CD4-positive, alpha-beta memory T cell (primary cell): Measurements from ENCODE around the gene OR1E1. TPM values are rescaled to one million over a fixed set of nuclear protein-coding genes. Genes with fewer than 3 reads are reported as not detected.
"Not testable (repeated sequence)": the region's sequence is repeated elsewhere in the genome, so short reads cannot be mapped to it uniquely, and the experiment has no call there.

Source experiments
- CTCF ChIA-PET: fragments of 350-600 bp; sonication (Branson Sonifier 250); formaldehyde crosslinking; loops from one replicate; lab custom pipeline; 2021; ENCODE audit warnings: inconsistent platforms; ENCODE audit not compliant: partially characterized antibody; lab: Charles Lee
- POLR2A ChIA-PET: fragments of 350-600 bp; sonication (Branson Sonifier 250); formaldehyde crosslinking; loops from one replicate; lab custom pipeline; 2021; ENCODE audit not compliant: partially characterized antibody; lab: Charles Lee
- DNase-seq, 5 donors: peaks; one replicate each; pipeline versions ENCODE4 v3.0.0 to v3.0.0-alpha.2; 2020 to 2022; ENCODE audit warnings: mixed read lengths in 1 of 5
- H3K27ac ChIP-seq: one replicate; pipeline ENCODE4 v1.7.0; 2013; ENCODE audit warnings: low read depth, low read length
- H3K27me3 ChIP-seq: 2 replicates; pipeline ENCODE4 v1.7.0; 2013; ENCODE audit warnings: mild to moderate bottlenecking, low read length, moderate library complexity; ENCODE audit not compliant: insufficient read depth
- H3K36me3 ChIP-seq: 2 replicates; pipeline ENCODE4 v1.7.0; 2013; ENCODE audit warnings: mild to moderate bottlenecking, low read length, moderate library complexity; ENCODE audit not compliant: insufficient read depth
- H3K4me1 ChIP-seq: 2 replicates; pipeline ENCODE4 v1.7.0; 2013; ENCODE audit warnings: mild to moderate bottlenecking, low read length, moderate library complexity; ENCODE audit not compliant: insufficient read depth
- H3K4me3 ChIP-seq, 2 donors: one replicate each; pipeline ENCODE4 v1.7.0; 2013; ENCODE audit warnings: low read length in 2 of 2, mild to moderate bottlenecking in 1 of 2
- H3K9me3 ChIP-seq, 2 donors: one replicate each; pipeline ENCODE4 v1.7.0; 2013; ENCODE audit warnings: low read length in 2 of 2, control low read depth in 1 of 2; ENCODE audit not compliant: control insufficient read depth in 1 of 2
- H3K27ac Mint-ChIP-seq, 7 donors: one replicate each; pipeline ENCODE4 v1.8.0; 2020 to 2021; ENCODE audit warnings: mixed read lengths in 7 of 7, mild to moderate bottlenecking in 6 of 7, inconsistent platforms in 3 of 7, moderate library complexity in 3 of 7
- H3K27me3 Mint-ChIP-seq, 2 donors: one replicate each; pipeline ENCODE4 v1.8.0; 2020 to 2021; ENCODE audit warnings: mixed read lengths in 2 of 2
- H3K36me3 Mint-ChIP-seq, 2 donors: one replicate each; pipeline ENCODE4 v1.8.0; 2020 to 2021; ENCODE audit warnings: mixed read lengths in 2 of 2, inconsistent platforms in 1 of 2, mild to moderate bottlenecking in 1 of 2
- H3K4me1 Mint-ChIP-seq, 4 donors: one replicate each; pipeline ENCODE4 v1.8.0; 2020 to 2021; ENCODE audit warnings: mixed read lengths in 4 of 4, mild to moderate bottlenecking in 1 of 4
- H3K4me3 Mint-ChIP-seq, 8 donors: one replicate each; pipeline ENCODE4 v1.8.0; 2020 to 2021; ENCODE audit warnings: mixed read lengths in 8 of 8, mild to moderate bottlenecking in 7 of 8, moderate library complexity in 6 of 8, inconsistent platforms in 3 of 8
- H3K9me3 Mint-ChIP-seq, 8 donors: one replicate each; pipeline ENCODE4 v1.8.0; 2020 to 2021; ENCODE audit warnings: mixed read lengths in 8 of 8, mild to moderate bottlenecking in 5 of 8, inconsistent platforms in 3 of 8, moderate library complexity in 1 of 8
- intact Hi-C: fragments of 100-400 bp; cut with micrococcal nuclease; formaldehyde crosslinking; loops from one replicate; pipeline ENCODE4 v1.15.1; 2023
- polyA plus RNA-seq, 2 donors: library from polyadenylated mRNA; unstranded; fragments of 300-500 nt; fragmentation: Illumina TruSeq; gene quantifications; one replicate each; pipeline ENCODE4 v1.2.3, GENCODE V29; 2021
- total RNA-seq, 2 experiments: library from RNA; stranded (reverse); gene quantifications; one replicate each; pipeline ENCODE4 v1.2.3, GENCODE V29; 2021

OR1E1 gene, protein sequence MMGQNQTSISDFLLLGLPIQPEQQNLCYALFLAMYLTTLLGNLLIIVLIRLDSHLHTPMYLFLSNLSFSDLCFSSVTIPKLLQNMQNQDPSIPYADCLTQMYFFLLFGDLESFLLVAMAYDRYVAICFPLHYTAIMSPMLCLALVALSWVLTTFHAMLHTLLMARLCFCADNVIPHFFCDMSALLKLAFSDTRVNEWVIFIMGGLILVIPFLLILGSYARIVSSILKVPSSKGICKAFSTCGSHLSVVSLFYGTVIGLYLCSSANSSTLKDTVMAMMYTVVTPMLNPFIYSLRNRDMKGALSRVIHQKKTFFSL
- not detected for total RNA-seq
- not detected for polyA plus RNA-seq

DNA sequence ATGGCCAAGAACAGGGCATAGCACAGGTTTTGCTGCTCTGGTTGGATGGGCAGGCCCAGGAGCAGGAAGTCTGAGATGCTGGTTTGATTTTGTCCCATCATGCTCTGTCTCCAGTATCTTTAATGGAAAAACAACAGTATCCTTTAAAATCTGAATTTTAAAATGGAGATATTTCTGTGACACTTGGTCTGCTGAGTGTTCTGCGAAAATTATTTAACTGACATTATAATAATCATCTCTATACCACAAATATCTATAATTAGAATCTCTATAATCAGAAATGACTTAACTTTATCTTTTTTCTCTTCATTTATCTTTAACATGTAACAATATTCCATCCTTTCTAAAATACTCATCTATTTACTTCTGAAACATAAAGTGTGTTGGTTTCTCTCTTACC lies at the start of gene OR1E1:
OR1E1 (minus strand) TSS at position 101 of the 400 bp plus-strand sequence; CDS start at position 101, 0 bp downstream.
- Mint-ChIP-seq H3K27ac (no peak within 1 kb of the TSS), H3K4me3 (no peak within 1 kb of the TSS), H3K9me3 (peaks cover 0 to 4% (median 0%) of the 10 kb centered on the region in 8 donors), H3K27me3 (peaks cover 8 to 12% of the 10 kb centered on the region in 2 donors), H3K36me3 (no peaks in the 10 kb centered on the region), H3K4me1 (no peaks in the 10 kb centered on the region)
- Histone ChIP-seq H3K27me3 (no peaks in the 10 kb centered on the region), H3K36me3 (no peaks in the 10 kb centered on the region), H3K9me3 (no peaks in the 10 kb centered on the region), H3K4me3 (no peak within 1 kb of the TSS), H3K4me1 (no peaks in the 10 kb centered on the region), H3K27ac (no peak within 1 kb of the TSS)
- ChIA-PET CTCF (no interaction called here), POLR2A (no interaction called here)
- no peak for DNase-seq
- intact Hi-C loops, result no loop called here

DNA sequence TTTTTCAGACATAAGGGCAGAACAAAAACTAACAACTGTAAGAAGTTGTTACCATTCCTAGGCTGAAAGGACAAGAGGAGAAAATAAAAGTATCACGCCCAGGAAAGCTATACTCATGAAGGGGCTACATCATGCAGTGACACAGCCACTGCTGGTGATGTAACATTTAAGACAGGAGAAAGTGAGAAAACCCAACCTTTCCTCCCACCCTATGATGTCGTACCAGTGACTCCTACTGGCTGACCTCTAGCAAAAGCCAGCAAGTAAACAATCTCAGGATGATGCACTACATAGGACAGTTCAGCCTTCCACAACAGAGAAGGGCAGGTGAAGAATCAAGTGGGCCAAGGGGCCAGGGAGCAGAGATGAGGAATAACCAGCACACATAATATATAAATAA lies 49.4 kb upstream of the OR1E1 start:
- no peak overlapping the region for H3K27ac ChIP-seq
- H3K27ac Mint-ChIP-seq, result no peak overlapping the region
- H3K27me3 ChIP-seq, result no peaks in the 10 kb centered on the region
- H3K4me1 Mint-ChIP-seq, result no peaks in the 10 kb centered on the region
- no peak overlapping the region for H3K4me3 Mint-ChIP-seq
- H3K9me3 Mint-ChIP-seq, result peaks cover 0 to 1% (median 0%) of the 10 kb centered on the region in 8 donors
- H3K4me1 ChIP-seq, result no peaks in the 10 kb centered on the region
- H3K36me3 ChIP-seq, result no peaks in the 10 kb centered on the region
- peaks cover 8 to 10% of the 10 kb centered on the region in 2 donors for H3K27me3 Mint-ChIP-seq
- ChIA-PET POLR2A (no interaction called here), CTCF (no interaction called here)
- no peaks in the 10 kb centered on the region for H3K36me3 Mint-ChIP-seq
- H3K4me3 ChIP-seq, result no peak overlapping the region
- no peak for DNase-seq
- intact Hi-C loops, result no loop called here
- no peaks in the 10 kb centered on the region for H3K9me3 ChIP-seq

DNA sequence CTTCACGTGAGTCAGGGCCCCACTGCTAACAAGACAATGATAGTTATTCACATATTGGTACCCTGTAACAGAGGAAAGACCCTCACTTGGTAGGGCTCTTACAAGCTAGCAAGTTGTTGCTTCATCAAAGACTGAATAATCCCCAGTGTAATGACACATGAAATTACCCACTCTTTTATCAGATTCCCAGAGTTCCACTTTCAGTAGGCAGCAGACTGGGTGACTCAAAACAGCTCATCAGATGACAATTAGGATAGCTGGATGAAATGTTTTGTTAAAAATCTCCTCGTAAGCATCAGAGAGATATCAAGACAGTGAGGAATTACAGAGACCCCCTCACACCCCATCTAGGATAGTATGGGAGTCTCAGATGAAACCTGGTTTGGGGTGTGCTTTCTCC lies 42.2 kb upstream of the OR1E1 start:
- H3K9me3 Mint-ChIP-seq, result no peaks in the 10 kb centered on the region
- intact Hi-C loops, result no loop called here
- Histone ChIP-seq H3K4me1 (no peaks in the 10 kb centered on the region), H3K27ac (no peak overlapping the region), H3K9me3 (no peaks in the 10 kb centered on the region), H3K27me3 (peaks cover 3% of the 10 kb centered on the region), H3K36me3 (no peaks in the 10 kb centered on the region), H3K4me3 (no peak overlapping the region)
- H3K4me3 Mint-ChIP-seq, result no peak overlapping the region
- DNase-seq, result no peak
- no peaks in the 10 kb centered on the region for H3K4me1 Mint-ChIP-seq
- H3K27ac Mint-ChIP-seq, result no peak overlapping the region
- H3K36me3 Mint-ChIP-seq, result no peaks in the 10 kb centered on the region
- H3K27me3 Mint-ChIP-seq, result peaks cover 12 to 23% of the 10 kb centered on the region in 2 donors
- ChIA-PET POLR2A (no interaction called here), CTCF (no interaction called here)

DNA sequence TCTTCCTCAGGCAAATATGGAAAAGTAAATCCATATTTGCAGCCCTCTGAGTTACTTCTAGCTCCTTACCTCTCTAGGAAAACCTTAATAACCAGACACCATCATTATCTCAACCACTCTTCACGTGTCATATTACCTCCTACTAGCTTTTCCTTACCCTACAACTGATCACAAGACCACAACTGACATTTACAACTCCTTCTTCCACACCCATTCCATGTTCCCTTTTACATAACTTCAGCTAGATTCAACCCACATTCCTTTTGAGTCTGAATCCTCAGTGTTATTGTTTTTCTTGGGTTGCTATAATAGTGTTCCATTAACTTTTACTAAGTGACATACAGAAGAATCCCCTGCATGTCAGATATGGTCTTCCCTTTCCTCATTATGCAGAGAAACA lies 40.2 kb upstream of the OR1E1 start:
- no peak overlapping the region for H3K4me3 ChIP-seq
- intact Hi-C loops, result no loop called here
- POLR2A ChIA-PET, result no interaction called here
- CTCF ChIA-PET, result no interaction called here
- peaks cover 3% of the 10 kb centered on the region for H3K27me3 ChIP-seq
- no peaks in the 10 kb centered on the region for H3K9me3 ChIP-seq
- H3K36me3 ChIP-seq, result no peaks in the 10 kb centered on the region
- H3K9me3 Mint-ChIP-seq, result no peaks in the 10 kb centered on the region
- no peaks in the 10 kb centered on the region for H3K36me3 Mint-ChIP-seq
- no peaks in the 10 kb centered on the region for H3K4me1 ChIP-seq
- H3K27ac ChIP-seq, result no peak overlapping the region
- no peak overlapping the region for H3K27ac Mint-ChIP-seq
- peaks cover 12 to 19% of the 10 kb centered on the region in 2 donors for H3K27me3 Mint-ChIP-seq
- no peaks in the 10 kb centered on the region for H3K4me1 Mint-ChIP-seq
- H3K4me3 Mint-ChIP-seq, result no peak overlapping the region
- DNase-seq, result no peak

DNA sequence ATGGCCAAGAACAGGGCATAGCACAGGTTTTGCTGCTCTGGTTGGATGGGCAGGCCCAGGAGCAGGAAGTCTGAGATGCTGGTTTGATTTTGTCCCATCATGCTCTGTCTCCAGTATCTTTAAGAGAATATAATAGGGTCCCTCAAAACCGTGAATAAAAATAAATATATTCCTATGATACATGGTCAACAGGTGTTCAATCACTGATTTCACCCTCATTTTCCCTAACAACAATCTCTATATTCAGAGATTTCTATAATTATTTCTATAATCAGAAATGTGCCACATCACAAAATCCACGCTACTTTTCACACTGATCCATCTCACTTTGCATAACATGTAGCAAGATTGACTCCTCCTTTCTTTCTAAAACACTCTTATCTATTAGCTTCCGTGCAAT lies 35.5 kb upstream of the OR1E1 start, which contains the start of gene OR1E2:
OR1E2 (minus strand) TSS at position 101 of the 400 bp plus-strand sequence; CDS start at position 101, 0 bp downstream.
- Mint-ChIP-seq H3K27ac (no peak within 1 kb of the TSS), H3K27me3 (peaks cover 8 to 17% of the 10 kb centered on the region in 2 donors), H3K36me3 (no peaks in the 10 kb centered on the region), H3K4me1 (no peaks in the 10 kb centered on the region), H3K4me3 (no peak within 1 kb of the TSS), H3K9me3 (peaks cover 0 to 11% (median 3%) of the 10 kb centered on the region in 8 donors)
- no peaks in the 10 kb centered on the region for H3K9me3 ChIP-seq
- CTCF ChIA-PET, result no interaction called here
- H3K36me3 ChIP-seq, result no peaks in the 10 kb centered on the region
- intact Hi-C loops, result no loop called here
- no peaks in the 10 kb centered on the region for H3K4me1 ChIP-seq
- no peak within 1 kb of the TSS for H3K4me3 ChIP-seq
- POLR2A ChIA-PET, result no interaction called here
- DNase-seq, result no peak
- no peaks in the 10 kb centered on the region for H3K27me3 ChIP-seq
- H3K27ac ChIP-seq, result no peak within 1 kb of the TSS

DNA sequence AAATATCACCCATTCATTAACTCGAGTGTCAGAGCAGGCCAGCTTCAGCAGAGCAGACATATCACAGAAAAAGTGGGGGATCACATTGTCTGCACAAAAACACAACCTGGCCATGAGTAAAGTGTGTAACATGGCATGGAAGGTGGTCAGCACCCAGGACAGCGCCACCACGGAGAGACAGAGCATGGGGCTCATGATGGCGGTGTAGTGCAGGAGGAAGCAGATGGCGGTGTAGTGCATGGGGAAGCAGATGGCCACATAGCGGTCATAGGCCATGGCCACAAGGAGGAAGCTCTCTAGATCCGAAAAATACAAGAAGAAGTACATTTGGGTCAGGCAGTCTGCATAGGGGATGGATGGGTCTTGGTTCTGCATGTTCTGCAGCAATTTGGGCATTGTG lies 35.0 kb upstream of the OR1E1 start:
- H3K36me3 Mint-ChIP-seq, POLR2A ChIA-PET, H3K27ac Mint-ChIP-seq, H3K9me3 ChIP-seq, H3K36me3 ChIP-seq, H3K4me1 ChIP-seq, H3K27me3 ChIP-seq, H3K4me1 Mint-ChIP-seq, CTCF ChIA-PET, H3K27ac ChIP-seq, intact Hi-C loops, H3K4me3 ChIP-seq, H3K4me3 Mint-ChIP-seq: not testable (repeated sequence)
- H3K9me3 Mint-ChIP-seq, result peaks cover 0 to 14% (median 5%) of the 10 kb centered on the region in 8 donors
- peaks cover 8 to 12% of the 10 kb centered on the region in 2 donors for H3K27me3 Mint-ChIP-seq
- peak in 1 of 5 donors; percentile 2 for DNase-seq

DNA sequence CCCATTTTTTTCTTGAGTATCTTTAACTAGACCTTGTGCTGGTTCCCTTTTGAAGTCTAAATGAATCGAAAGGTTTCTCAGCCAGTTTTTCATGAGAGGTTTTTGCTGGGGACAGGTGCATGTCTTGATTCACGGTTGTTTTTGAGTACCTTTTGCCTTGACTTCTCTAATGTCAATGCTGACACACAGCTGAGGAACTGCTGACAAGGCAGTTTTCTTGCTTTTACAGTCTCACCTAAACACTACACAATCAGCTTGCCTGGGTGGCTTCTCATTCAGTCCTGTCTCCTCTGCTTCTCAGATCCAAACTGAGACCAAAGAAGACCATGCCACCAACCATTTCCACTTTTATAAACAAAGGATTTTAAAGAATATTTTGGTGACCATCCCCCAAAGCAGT lies 20.0 kb upstream of the OR1E1 start:
- Mint-ChIP-seq H3K27ac (no peak overlapping the region), H3K4me1 (no peaks in the 10 kb centered on the region), H3K4me3 (no peak overlapping the region), H3K9me3 (peaks cover 0 to 4% (median 0%) of the 10 kb centered on the region in 8 donors), H3K36me3 (no peaks in the 10 kb centered on the region), H3K27me3 (peaks cover 6 to 21% of the 10 kb centered on the region in 2 donors)
- Histone ChIP-seq H3K9me3 (no peaks in the 10 kb centered on the region), H3K4me3 (no peak overlapping the region), H3K36me3 (no peaks in the 10 kb centered on the region), H3K4me1 (no peaks in the 10 kb centered on the region), H3K27ac (no peak overlapping the region), H3K27me3 (no peaks in the 10 kb centered on the region)
- intact Hi-C loops, result no loop called here
- no peak for DNase-seq
- POLR2A ChIA-PET, result no interaction called here
- CTCF ChIA-PET, result no interaction called here
